Raji (cell line): ENCODE measurements around the gene RASA3.

Experiments used
- POLR2A ChIP-seq: IDR thresholded peaks from 2 replicates; pipeline ENCODE4 v1.6.1; 2011; ENCODE audit warnings: low read depth, low read length, control low read depth; ENCODE audit not compliant: insufficient read depth

The RASA3 gene

GRCh38 chr13:114112231-114112825 is 20.1 kb downstream of the RASA3 start:
- no peak for TF ChIP-seq POLR2A

DNA sequence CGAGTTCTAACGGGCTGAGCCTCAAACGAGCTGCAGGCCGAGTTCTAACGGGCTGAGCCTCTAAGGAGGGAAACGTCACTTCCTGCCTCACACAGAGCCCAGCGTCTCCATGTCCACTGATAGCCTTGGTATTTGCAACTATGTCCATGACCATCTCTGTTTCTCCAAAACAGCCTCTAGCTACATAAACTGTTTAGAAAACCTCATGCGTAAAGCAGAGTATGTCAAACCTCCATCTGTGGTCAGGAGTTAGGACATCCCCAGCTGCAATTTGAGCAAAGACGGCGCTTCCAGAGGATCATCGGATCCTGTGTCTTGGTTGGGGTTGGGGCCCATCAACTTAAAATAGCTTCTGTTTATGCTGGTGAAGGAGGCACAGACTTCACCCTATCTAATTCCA is 20.8 kb downstream of the RASA3 start:
- TF ChIP-seq POLR2A, result no peak

DNA sequence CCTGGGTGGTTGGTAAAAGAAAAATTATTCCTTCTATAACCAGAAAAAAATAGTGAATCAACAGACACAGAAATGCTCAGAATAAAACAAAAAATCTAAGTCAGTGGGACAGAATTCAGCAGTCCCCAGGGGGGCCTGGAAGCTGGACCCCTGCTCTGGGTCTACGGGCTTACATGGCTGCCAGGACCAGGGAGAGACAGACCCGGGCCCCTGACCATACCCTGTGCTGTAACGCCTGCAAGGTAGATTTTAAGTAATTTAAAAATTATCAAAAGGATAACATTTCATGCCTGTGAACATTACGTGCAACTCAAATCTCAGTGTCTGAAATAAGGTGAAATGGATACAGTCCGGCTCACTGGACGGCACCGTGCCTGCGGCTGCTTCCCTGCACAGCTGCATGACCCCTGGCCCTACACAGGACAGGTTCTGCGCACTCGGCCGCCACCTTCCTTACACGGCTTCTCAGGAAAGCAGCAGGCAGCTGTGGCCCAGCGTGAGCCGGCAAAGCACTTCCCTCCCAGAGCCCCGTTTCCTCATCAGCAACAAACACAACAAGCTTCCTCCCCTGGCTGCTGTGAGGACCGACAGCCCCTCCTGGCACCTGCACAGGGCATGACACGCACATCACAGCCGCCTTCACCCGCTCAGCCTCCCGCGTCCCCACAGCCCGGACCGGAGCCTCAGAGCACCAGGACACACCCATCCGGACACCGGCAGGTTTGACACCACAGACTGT is 22.2 kb downstream of the RASA3 start:
- TF ChIP-seq POLR2A, result no peak

DNA sequence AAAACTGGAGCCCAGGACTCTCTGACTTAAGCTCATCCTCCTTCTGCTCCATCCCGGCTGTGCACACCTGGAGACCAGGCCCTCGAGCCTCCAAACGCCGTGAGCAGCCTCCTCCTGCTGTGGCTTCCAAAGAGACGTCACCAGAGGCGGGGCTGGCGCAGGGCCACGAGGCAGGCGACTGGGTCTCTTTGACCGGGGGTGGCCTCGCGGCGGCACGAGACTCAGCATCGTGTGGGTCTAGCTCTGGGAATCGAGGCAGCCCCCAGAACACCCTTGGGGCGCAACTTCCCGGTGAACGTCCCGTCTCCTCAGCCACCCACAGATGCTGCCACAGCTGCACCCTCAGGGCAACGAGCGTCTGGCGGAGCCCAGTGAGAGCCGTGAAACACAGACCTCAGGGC is 22.8 kb downstream of the RASA3 start:
- no peak for TF ChIP-seq POLR2A

DNA sequence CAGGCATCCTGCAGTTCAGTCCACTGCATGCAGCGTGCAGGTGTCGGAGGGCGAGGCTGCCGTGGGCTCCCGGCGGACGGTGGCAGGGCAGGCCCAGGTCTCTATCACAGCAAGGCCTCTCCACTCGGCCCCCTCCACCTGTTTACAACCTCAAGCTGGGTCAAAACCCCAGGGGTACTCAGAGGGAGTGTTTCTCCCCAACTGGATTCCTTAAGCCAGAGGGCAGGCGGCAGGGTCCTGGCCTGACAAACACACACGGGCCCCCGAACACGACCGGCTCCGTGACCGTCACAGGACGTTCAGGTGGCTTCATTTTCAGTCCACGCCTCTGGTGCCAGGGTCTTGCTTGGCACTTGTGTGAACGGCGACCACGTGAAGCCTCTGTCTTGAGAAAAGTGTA is 23.5 kb downstream of the RASA3 start:
- TF ChIP-seq POLR2A, result no peak

GRCh38 chr13:114108141-114108761 is 24.2 kb downstream of the RASA3 start:
- no peak for TF ChIP-seq POLR2A

- TF ChIP-seq POLR2A, result no peak
Measured at GRCh38 chr13:114107686-114108081, 24.7 kb downstream of the RASA3 start.

DNA sequence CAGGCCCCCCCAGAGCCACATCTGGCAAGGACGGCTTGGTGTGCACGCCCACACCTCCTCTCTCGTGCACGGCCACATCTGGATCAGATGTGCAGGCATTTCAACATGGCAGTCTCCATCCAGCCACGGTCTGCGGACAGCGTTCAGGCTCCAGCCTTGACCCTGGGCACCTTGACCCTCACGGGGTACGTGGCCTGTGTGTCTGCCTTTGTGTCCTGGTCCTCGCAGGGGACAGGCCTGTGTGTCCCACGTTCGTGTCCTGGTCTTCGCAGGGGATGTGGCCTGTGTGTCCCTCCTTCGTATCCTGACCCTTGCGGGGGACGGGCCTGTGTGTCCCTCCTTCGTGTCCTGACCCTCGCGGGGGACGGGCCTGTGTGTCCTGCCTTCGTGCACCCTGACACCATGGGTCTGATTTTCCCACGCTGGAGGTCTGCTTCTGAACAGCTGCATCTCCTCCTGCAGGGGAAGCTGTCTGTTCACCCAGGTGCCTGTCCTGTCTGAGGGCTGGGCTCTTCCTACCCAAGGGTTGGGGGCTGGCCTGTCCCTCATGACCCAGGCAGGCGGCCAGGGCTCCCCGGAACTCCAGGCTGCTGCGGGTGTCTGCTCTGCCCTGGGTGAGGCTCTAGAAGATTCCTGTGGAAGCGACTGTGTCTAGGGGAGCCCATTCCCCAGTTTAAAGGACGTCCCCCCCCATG is 25.3 kb downstream of the RASA3 start:
- no peak for TF ChIP-seq POLR2A

DNA sequence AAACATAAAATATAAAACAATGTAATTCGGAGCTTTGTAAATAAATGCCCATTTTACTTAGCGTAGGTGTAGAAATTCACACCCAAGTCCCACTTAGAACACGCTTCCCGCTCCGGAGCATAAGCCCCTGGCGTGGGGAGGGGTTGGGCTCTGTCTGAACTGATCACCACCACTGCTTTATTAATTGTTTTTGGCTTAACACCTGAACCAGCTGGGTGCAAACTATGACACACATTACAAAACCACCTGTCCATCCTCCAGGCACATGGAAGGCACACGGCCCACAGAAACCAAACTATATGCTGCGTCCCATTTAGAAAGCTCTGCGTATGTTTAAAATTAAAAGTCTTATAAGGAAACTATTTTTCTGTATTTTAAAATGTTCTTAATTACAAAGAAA is 25.9 kb downstream of the RASA3 start:
- TF ChIP-seq POLR2A, result no peak

- TF ChIP-seq POLR2A, result no peak
Measured at GRCh38 chr13:114105521-114106225, 26.8 kb downstream of the RASA3 start.

DNA sequence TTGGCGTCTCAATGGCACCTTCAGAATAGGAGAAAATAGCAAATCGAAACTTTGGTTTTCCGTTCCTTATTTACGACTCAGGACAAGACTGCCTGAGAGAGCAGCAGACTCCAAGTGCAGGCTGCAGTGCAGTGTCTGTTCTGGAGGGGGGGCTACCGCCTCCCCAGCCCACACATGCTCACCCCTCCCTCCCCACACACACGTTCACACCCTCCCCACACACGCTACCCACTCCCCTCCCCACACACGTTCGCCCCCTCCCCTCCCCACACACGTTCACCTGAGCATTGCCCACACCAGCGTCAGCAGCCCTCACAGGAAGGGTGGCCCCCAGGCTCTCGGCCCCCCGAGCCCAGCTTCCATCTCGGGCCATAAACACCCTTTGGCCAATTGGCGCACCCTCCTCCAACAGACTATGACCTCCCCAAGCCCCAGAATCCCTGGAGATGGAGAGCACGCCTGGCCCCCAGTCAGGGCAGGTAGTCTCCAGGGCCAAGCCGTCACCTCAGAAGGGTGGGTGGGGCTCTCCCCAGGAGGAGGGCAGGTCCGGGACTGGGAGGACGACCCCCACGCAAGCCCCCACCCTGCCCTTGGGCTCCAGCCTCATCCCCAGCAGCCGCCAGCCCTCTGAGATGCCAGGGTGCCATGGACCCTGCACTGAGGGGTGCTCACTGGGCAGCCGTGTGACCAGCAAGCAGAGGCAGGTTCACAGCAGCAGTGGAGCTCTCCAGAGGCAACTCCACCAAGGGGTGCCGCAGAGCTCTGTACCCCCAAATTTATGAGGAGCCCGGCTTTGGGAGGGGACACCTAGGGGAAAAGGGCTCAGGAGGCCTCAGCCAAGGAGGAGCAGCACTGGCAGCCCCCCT is 27.5 kb downstream of the RASA3 start:
- no peak for TF ChIP-seq POLR2A

- TF ChIP-seq POLR2A, result no peak
Measured at GRCh38 chr13:114103801-114104654, 28.4 kb downstream of the RASA3 start.

GRCh38 chr13:114102521-114103288 is 29.7 kb downstream of the RASA3 start:
- no peak for TF ChIP-seq POLR2A
